BJ (cell line): ENCODE results near the gene SCD5. TPM values are rescaled to one million over a fixed set of nuclear protein-coding genes. Genes with fewer than 3 reads are reported as not detected.

Experiments
- CTCF ChIA-PET: fragments of 350-600 bp; formaldehyde crosslinking; extraction: SDS; loops from one replicate; lab custom pipeline; 2021; ENCODE audit warnings: antibody characterized with exemption, inconsistent platforms; lab: Yijun Ruan, JAX
- POLR2A ChIA-PET: fragments of 300-600 bp; sonication (Branson Sonifier 250); formaldehyde crosslinking; extraction: SDS; loops from one replicate; lab custom pipeline; 2021; ENCODE audit warnings: antibody characterized with exemption; lab: Charles Lee
- DNase-seq: peaks from one replicate; pipeline ENCODE4 v3.0.0-alpha.2; 2011; ENCODE audit warnings: low read depth
- H3K27me3 ChIP-seq: 2 replicates; pipeline ENCODE4 v1.6.0; 2011; ENCODE audit warnings: low read length; ENCODE audit not compliant: control insufficient read depth, insufficient read depth
- H3K36me3 ChIP-seq: 2 replicates; pipeline ENCODE4 v1.5.1; 2011; ENCODE audit warnings: low read length; ENCODE audit not compliant: control insufficient read depth, insufficient read depth
- H3K4me3 ChIP-seq: 2 replicates; pipeline ENCODE4 v1.5.1; 2011; ENCODE audit warnings: low read depth, mild to moderate bottlenecking, control low read depth, low read length
- CTCF ChIP-seq: IDR thresholded peaks from 2 replicates; pipeline ENCODE4 v1.5.1; 2011; ENCODE audit warnings: low read depth, mild to moderate bottlenecking, control low read depth, inconsistent platforms, low read length, moderate library complexity; ENCODE audit not compliant: insufficient read depth
- polyA plus RNA-seq: library from polyadenylated mRNA; depleted of rRNA; stranded (reverse); fragments of >200 nt; gene quantifications from 2 replicates; pipeline ENCODE4 v1.2.3, GENCODE V29; 2011

The SCD5 gene
- polyA plus RNA-seq, 1 experiment, result 32.5 TPM

DNA sequence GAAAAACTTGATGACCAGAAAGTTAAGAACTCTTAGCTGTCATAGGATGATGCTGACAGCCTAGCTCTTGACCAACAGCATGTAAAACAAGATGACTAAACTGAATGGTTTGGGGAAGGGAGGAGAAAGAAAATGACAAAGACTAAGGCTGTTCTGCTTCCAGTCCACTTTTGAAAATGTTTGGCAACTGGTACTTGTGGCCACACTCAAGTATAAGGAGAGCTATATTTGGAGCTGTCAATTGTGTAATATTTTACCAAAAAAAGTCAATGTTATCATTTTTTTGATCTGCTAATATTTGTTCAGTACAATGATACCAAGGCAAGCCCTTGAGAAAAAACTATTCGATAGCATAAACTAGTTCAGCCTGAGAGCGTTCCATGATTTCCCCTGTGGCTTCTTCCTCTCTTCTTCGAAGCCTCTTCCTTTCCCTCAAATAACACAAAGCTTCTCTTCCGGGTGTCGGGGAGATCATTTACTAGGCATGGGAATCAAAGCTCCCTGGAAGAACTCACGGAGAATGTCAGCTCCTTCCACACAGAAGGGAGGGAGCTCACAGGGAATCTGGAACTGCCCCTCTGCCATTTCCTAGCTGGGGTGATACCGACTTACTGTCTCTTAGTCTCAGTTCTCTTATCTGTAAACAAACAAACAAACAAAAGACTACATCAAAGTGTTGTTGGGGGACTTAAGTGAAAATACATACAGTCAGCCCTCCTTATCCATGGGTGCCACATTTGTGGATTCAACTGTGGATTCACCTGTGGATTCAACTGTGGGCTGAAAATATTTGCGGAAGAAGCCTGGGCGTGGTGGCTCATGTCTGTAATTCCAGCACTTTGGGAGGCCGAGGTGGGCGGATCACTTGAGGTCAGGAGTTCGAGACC, 82.6 kb downstream of the SCD5 start:
- CTCF ChIA-PET, result interaction anchor here (0.7 to 1.2 kb wide), 3 partner anchors 10 to 42 kb away, joined by 3 to 6 read pairs (median 4); no protein-coding TSS in a partner anchor
- no peaks in the 10 kb centered on the region for H3K27me3 ChIP-seq
- 0 out of 2 replicates have a peak, but pooled peaks cover 1% of the 10 kb centered on the region for H3K36me3 ChIP-seq
- peak; percentile 29 for DNase-seq
- POLR2A ChIA-PET, result no interaction called here
- no peak for TF ChIP-seq CTCF
- no peak overlapping the region for H3K4me3 ChIP-seq

- POLR2A ChIA-PET, result no interaction called here
- no peak for TF ChIP-seq CTCF
- CTCF ChIA-PET, result no interaction called here
- DNase-seq, result no peak
- Histone ChIP-seq H3K36me3 (0 out of 2 replicates have a peak, but pooled peaks cover 1% of the 10 kb centered on the region), H3K4me3 (no peak overlapping the region), H3K27me3 (no peaks in the 10 kb centered on the region)
Observed at GRCh38 chr4:82713856-82714255, 84.7 kb downstream of the SCD5 start.

- no peak for DNase-seq
- Histone ChIP-seq H3K36me3 (no peaks in the 10 kb centered on the region), H3K4me3 (no peak overlapping the region), H3K27me3 (no peaks in the 10 kb centered on the region)
- ChIA-PET POLR2A (no interaction called here), CTCF (no interaction called here)
- TF ChIP-seq CTCF, result no peak
Observed at GRCh38 chr4:82712561-82712960, 86.0 kb downstream of the SCD5 start.

DNA sequence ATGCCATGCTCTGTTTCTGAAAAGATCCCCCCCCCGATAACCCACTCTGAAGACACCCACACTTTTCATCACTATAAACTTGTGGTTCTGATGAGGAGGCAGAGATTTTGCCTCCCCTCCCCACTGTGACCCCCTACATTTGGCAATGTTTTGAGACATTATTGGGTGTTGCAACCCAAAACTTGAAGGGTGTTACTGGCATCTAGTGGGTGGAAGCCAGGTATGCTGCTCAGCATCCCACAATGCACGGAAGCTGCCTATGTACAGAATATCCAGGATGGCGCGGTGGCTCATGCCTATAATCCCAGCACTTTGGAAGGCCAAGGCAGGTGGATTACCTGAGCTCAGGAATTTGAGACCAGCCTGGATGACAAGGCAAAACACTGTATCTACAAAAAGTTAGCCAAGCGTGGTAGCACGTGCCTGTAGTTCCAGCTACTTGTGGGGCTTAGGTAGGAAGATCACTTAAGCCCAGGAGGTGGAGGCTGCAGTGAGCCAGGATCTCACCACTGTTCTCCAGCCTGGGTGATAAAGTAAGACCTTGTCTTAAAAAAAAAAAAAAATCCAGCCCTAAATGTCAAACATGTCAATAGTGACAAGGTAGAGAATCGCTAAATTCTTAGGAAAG, 87.3 kb downstream of the SCD5 start:
- ChIA-PET POLR2A (no interaction called here), CTCF (interaction anchor here (1.2 to 1.4 kb wide), 2 partner anchors 9 to 85 kb away, joined by 3 to 4 read pairs; no protein-coding TSS in a partner anchor)
- H3K36me3 ChIP-seq, result no peaks in the 10 kb centered on the region

More for the DNA sequence above, 87.3 kb downstream of the SCD5 start:
- no peak for DNase-seq
- no peak overlapping the region for H3K4me3 ChIP-seq
- no peaks in the 10 kb centered on the region for H3K27me3 ChIP-seq
- TF ChIP-seq CTCF, result no peak
